Tibial nerve (tissue), 4 donors: ENCODE measurements around the gene NAP1L1. TPM values are rescaled to one million over a fixed set of nuclear protein-coding genes. Genes with fewer than 3 reads are reported as not detected.

Experiments
- DNase-seq, 2 donors: peaks; one replicate each; pipeline ENCODE4 v3.0.0-alpha.2; 2019; ENCODE audit warnings: low spot score in 2 of 2
- H3K27ac ChIP-seq, 4 donors: fragments of 200-600 bp; sonication (generic) in 3 of 4; one replicate each; pipeline ENCODE4 v1.5.1; 2017 to 2019; ENCODE audit warnings: mild to moderate bottlenecking in 1 of 4
- H3K27me3 ChIP-seq, 2 donors: fragments of 200-600 bp; sonication (generic) in 1 of 2; one replicate each; pipeline versions ENCODE4 v1.5.1 to v1.6.0; 2017 to 2019
- H3K36me3 ChIP-seq, 3 donors: fragments of 200-600 bp; sonication (generic); one replicate each; pipeline ENCODE4 v1.5.1; 2018 to 2019
- H3K4me1 ChIP-seq, 4 donors: fragments of 200-600 bp; sonication (generic) in 3 of 4; one replicate each; pipeline ENCODE4 v1.5.1; 2017 to 2019
- H3K4me3 ChIP-seq, 4 donors: fragments of 200-600 bp; sonication (generic) in 3 of 4; one replicate each; pipeline ENCODE4 v1.5.1; 2017 to 2019; ENCODE audit warnings: mild to moderate bottlenecking in 1 of 4, moderate library complexity in 1 of 4
- H3K9me3 ChIP-seq, 4 donors: fragments of 200-600 bp; sonication (generic) in 3 of 4; one replicate each; pipeline ENCODE4 v1.5.1; 2017 to 2019
- EP300 ChIP-seq, 2 donors: sonication (generic); formaldehyde crosslinking; IDR thresholded peaks; one replicate each; pipeline ENCODE4 v1.6.1; 2017; ENCODE audit warnings: antibody characterized with exemption in 2 of 2, mild to moderate bottlenecking in 1 of 2
- POLR2A ChIP-seq, 2 donors: fragments of 450-650 bp; IDR thresholded peaks; one replicate each; pipeline ENCODE4 v1.6.1; 2017; ENCODE audit warnings: antibody characterized with exemption in 2 of 2, mild to moderate bottlenecking in 2 of 2, moderate library complexity in 2 of 2
- WGBS, 2 donors: methylation state at CpG; one replicate each; pipeline ENCODE4 v1.1.5; 2018; 5-methylcytosine and 5-hydroxymethylcytosine counted together
- total RNA-seq, 4 donors: library from RNA; depleted of rRNA; stranded (reverse); fragments of >200 nt; gene quantifications; one replicate each; pipeline ENCODE4 v1.1.0, GENCODE V29; 2016
- TF ChIP-seq, protein P1 (sequence below), 5 experiments: fragments of 200-600 bp in 3 of 5; fragments of 450-650 bp in 2 of 5; sonication (generic) in 3 of 5; IDR thresholded peaks; one replicate each; pipeline ENCODE4 v1.5.1; 2016 to 2019; ENCODE audit warnings: antibody characterized with exemption in 5 of 5, mild to moderate bottlenecking in 3 of 5, moderate library complexity in 2 of 5

Gene NAP1L1
- total RNA-seq, 4 donors from 2014 or later = 325 to 541 (median 390) TPM

DNA sequence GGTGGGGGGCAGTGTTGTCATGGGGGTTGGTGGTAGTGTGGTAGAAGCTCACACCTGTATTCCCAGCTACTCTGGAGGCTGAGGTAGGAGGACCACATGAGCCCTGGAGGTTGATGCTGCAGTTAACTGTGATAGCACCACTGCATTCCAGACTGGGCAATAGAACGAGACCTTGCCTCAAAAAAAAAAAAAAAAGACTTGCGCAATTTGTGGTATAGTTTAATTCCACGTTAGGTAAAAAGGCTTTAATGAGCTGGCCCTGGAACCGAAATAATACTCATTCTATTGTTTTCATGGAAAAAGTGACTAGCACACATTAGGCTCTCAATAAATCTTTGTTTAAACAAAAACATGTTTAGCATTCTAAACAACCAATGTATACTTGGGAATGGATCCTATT is 25.4 kb upstream of the NAP1L1 start:
- Histone ChIP-seq H3K9me3 (no peaks in the 10 kb centered on the region), H3K4me1 (no peaks in the 10 kb centered on the region), H3K27me3 (no peaks in the 10 kb centered on the region), H3K36me3 (no peaks in the 10 kb centered on the region), H3K27ac (no peak overlapping the region), H3K4me3 (no peak overlapping the region)
- DNase-seq = no peak
- TF ChIP-seq, protein P1, sequence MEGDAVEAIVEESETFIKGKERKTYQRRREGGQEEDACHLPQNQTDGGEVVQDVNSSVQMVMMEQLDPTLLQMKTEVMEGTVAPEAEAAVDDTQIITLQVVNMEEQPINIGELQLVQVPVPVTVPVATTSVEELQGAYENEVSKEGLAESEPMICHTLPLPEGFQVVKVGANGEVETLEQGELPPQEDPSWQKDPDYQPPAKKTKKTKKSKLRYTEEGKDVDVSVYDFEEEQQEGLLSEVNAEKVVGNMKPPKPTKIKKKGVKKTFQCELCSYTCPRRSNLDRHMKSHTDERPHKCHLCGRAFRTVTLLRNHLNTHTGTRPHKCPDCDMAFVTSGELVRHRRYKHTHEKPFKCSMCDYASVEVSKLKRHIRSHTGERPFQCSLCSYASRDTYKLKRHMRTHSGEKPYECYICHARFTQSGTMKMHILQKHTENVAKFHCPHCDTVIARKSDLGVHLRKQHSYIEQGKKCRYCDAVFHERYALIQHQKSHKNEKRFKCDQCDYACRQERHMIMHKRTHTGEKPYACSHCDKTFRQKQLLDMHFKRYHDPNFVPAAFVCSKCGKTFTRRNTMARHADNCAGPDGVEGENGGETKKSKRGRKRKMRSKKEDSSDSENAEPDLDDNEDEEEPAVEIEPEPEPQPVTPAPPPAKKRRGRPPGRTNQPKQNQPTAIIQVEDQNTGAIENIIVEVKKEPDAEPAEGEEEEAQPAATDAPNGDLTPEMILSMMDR (IDR thresholded peaks at IDR 0.05) = no peak
- TF ChIP-seq POLR2A (IDR thresholded peaks at IDR 0.05) (no peak), EP300 (IDR thresholded peaks at IDR 0.05) (no peak)
- 60 to 66% methylated on average over 4 of the region's 4 CpGs for WGBS, 2 donors

- DNase-seq = no peak
- Histone ChIP-seq H3K36me3 (no peaks in the 10 kb centered on the region), H3K27ac (no peak overlapping the region), H3K4me1 (no peaks in the 10 kb centered on the region), H3K9me3 (no peaks in the 10 kb centered on the region), H3K4me3 (no peak overlapping the region), H3K27me3 (no peaks in the 10 kb centered on the region)
- 65 to 81% methylated on average over 3 of the region's 3 CpGs for WGBS, 2 donors
- TF ChIP-seq, protein P1 (IDR thresholded peaks at IDR 0.05) = no peak
- no peak for TF ChIP-seq EP300 (IDR thresholded peaks at IDR 0.05)
- TF ChIP-seq POLR2A (IDR thresholded peaks at IDR 0.05) = no peak
These were observed 23.9 kb upstream of the NAP1L1 start for GRCh38 chr12:76108356-76108755.

DNA sequence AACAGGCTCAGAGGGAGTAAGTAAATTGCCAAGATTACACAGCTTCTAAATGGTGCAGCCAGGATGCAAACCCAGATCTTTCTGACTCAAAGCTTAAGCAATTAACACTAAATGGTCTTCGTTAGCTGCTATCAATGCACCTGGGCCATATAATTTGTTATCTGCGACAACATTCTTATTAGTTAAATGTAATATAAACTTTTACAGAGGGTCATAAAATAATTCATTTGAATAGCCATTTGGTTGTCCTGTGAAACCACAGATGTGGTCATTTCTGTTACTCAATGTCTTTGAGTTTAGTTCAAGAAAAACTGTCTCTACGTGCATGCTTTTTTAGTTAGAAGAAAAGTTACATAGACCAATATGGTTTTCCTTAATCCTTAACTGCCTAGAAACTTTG is 22.1 kb upstream of the NAP1L1 start:
- Histone ChIP-seq H3K36me3 (no peaks in the 10 kb centered on the region), H3K9me3 (no peaks in the 10 kb centered on the region), H3K27ac (no peak overlapping the region), H3K27me3 (no peaks in the 10 kb centered on the region), H3K4me1 (no peaks in the 10 kb centered on the region), H3K4me3 (no peak overlapping the region)
- DNase-seq = no peak
- no peak for TF ChIP-seq EP300 (IDR thresholded peaks at IDR 0.05)
- TF ChIP-seq, protein P1 (IDR thresholded peaks at IDR 0.05) = no peak
- TF ChIP-seq POLR2A (IDR thresholded peaks at IDR 0.05) = no peak
- WGBS, 2 donors = 45 to 50% methylated on average over 3 of the region's 3 CpGs

- Histone ChIP-seq H3K9me3 (no peaks in the 10 kb centered on the region), H3K27ac (no peak overlapping the region), H3K4me1 (no peaks in the 10 kb centered on the region), H3K36me3 (no peaks in the 10 kb centered on the region), H3K27me3 (no peaks in the 10 kb centered on the region), H3K4me3 (no peak overlapping the region)
- TF ChIP-seq EP300 (IDR thresholded peaks at IDR 0.05) (no peak), POLR2A (IDR thresholded peaks at IDR 0.05) (no peak)
- DNase-seq = no peak
- 93 to 100% methylated on average over 1 of the region's 1 CpG for WGBS, 2 donors
These were observed 19.5 kb upstream of the NAP1L1 start for GRCh38 chr12:76103958-76104357.

DNA sequence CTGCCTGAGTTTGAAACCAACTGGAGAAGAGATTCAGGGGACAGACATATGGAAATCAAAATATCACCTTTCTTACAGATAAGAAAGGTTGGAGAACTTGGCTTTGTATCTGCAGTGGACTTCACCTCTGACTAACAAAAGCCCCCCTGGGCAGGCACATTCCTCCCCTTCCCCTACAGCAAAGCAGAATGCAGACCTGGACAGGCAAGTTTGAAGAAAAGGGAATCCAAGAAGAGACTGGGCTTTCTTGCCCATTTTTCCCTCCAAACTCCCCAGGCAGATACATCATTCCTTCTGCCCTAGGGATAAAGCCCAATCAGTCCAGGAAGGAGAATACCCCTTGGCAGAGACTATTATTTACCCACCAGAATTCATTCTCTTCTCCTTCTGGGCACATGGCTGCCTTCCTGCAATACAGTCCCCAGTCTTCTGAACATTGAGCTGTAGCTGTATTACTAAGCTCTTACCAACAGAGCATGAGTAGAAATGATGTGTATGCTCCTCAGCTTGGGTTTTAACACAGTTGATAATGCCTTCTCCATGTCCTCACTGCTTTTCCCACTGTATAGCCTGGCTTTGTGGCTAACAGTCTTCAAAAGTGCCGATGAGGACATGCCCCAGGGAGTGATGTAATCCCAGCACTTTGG is 17.4 kb upstream of the NAP1L1 start:
- TF ChIP-seq, protein P1 (IDR thresholded peaks at IDR 0.05) = no peak
- TF ChIP-seq POLR2A (IDR thresholded peaks at IDR 0.05) = no peak
- TF ChIP-seq EP300 (IDR thresholded peaks at IDR 0.05) = no peak
- H3K27me3 ChIP-seq = no peaks in the 10 kb centered on the region
- H3K36me3 ChIP-seq = no peaks in the 10 kb centered on the region
- 59 to 76% methylated on average over 1 of the region's 1 CpG for WGBS, 2 donors
- no peak overlapping the region for H3K27ac ChIP-seq
- no peak for DNase-seq
- H3K4me3 ChIP-seq = no peak overlapping the region
- no peaks in the 10 kb centered on the region for H3K4me1 ChIP-seq
- no peaks in the 10 kb centered on the region for H3K9me3 ChIP-seq
